Panc1 (cell line): ENCODE measurements around the gene KCNAB2.

ENCODE experiments used
- SIN3A ChIP-seq: IDR thresholded peaks from 2 replicates; pipeline ENCODE4 v1.6.1; 2012; ENCODE audit warnings: low read depth, mild to moderate bottlenecking, low read length, moderate library complexity, borderline replicate concordance; ENCODE audit not compliant: insufficient read depth
- TF ChIP-seq, protein P1 (sequence below): fragments of 450-650 bp; IDR thresholded peaks from 2 replicates; pipeline ENCODE4 v1.5.1; 2017; ENCODE audit warnings: mild to moderate bottlenecking

DNA sequence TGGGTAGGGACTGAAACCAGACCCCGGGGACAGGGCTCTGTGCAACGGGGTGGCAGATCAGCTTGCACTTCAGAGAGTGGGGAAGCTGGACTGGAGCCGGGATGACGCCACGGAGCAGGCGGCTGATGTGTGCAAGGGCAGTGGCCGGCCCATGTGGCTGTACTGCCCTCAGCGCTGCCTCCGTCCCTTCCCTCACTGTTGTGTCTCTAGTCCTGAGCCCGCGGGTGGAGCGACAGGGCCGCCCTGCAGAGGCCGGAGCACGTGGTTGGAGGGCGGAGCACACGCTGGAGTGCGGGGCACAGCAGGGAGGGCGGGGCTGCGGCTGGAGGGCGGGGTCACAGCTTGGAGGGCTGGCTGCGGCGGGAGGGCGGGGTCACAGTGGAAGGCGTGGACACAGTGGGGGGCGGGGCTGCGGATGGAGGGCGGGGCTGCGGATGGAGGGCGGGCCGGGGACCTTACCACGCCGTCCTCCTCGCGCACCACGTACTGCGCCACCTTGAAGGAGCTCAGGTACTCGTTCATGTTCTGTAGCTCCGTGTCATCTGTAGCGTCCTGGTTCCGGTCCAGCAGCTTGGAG, 82.0 kb downstream of the KCNAB2 start:
- TF ChIP-seq, protein P1, sequence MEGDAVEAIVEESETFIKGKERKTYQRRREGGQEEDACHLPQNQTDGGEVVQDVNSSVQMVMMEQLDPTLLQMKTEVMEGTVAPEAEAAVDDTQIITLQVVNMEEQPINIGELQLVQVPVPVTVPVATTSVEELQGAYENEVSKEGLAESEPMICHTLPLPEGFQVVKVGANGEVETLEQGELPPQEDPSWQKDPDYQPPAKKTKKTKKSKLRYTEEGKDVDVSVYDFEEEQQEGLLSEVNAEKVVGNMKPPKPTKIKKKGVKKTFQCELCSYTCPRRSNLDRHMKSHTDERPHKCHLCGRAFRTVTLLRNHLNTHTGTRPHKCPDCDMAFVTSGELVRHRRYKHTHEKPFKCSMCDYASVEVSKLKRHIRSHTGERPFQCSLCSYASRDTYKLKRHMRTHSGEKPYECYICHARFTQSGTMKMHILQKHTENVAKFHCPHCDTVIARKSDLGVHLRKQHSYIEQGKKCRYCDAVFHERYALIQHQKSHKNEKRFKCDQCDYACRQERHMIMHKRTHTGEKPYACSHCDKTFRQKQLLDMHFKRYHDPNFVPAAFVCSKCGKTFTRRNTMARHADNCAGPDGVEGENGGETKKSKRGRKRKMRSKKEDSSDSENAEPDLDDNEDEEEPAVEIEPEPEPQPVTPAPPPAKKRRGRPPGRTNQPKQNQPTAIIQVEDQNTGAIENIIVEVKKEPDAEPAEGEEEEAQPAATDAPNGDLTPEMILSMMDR: no peak
- no peak for TF ChIP-seq SIN3A
